Stimulated activated CD4-positive, alpha-beta T cell treated with anti-CD3 and anti-CD28 coated beads, Interleukin-15, amount 100 ng/mL, for 1 hour (primary cell): ENCODE results near the gene PRICKLE2.

Experiments
- DNase-seq, 2 donors: peaks; one replicate each; pipeline ENCODE4 v3.0.0-alpha.2; 2020; ENCODE audit warnings: low read depth in 1 of 2, low spot score in 1 of 2

Gene PRICKLE2

DNA sequence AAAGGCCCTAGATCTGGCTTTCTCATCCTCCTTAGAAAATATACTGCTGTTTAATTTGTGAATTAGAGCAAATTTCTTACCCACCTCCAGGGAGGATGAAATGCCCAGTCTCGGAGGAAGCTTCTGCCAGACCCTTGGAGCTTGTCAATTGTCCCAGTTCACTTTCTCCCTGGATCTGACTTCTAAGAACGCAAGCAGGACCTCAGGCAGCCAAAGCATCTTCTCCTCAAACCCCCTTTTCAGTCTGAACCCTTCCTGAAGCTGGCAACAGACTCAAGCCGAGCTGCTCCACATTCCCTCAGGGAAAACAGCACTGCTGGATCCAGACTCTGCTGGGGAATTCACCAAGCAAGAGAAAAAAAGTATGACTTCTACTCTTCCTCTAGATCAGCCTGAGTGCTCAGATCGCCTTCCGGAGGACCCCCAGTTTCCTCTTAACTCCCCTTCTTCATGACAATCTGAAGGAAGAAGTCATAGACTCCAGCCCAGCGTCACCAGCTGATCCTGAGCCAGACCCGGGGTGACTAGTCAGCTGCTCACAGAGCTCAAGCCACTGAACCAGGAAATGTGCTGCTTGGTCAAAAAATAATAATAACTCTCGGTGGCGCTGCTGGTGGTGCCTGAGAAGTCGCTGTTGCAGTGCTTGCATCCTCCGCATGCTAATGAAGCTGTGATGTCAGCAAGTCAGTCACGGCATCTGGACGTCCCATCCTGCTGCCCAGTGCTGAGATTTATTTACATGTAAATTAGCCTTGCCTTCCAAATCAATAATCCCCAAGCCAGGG is at the start of gene PRICKLE2:
Gene PRICKLE2, minus strand, starts transcription at position 641 of the 785 bp plus-strand sequence. CDS start 26,539 bp downstream, outside the sequence.
- DNase-seq = no peak

DNA sequence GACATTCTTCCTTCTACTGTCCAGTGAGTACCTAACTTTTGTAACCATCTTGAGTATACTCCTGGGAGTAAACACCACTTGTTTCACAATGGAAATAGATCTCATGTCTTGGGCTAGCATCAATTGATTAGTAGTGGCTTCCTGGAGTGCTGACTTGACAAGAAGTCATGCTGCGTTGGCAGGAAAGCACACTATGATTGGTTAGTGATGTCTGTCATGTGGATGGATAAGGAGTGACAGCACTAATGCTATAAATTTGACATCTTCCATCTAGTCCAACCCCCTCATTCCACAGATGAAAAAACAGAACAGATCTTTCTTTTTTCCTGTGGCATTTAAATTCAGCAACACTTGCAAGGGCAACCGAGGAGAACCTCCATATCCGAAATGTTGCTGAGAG is 47.6 kb upstream of the PRICKLE2 start:
- no peak for DNase-seq

- DNase-seq = no peak
Measured at GRCh38 chr3:64272271-64272670, 47.0 kb upstream of the PRICKLE2 start.

GRCh38 chr3:64271631-64272030 is 46.4 kb upstream of the PRICKLE2 start:
- no peak for DNase-seq

DNA sequence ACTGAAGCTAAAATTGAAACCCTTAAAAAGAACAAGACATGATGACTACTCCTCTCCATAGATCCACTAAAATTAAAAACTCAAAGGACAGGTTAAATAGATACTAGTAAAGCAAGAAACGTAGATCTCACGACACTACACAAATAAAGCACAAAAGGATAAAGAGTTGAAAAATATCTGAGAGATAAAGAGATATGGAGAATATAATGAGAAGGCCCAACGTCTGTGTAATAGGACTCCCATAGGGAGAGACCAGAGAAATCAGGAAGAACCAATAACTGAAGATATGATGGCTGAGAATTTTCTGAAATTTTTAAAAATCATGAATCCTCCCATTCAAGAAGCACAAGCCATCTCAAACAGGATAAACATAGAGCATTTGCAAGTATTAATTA is 45.6 kb upstream of the PRICKLE2 start:
- no peak for DNase-seq

- no peak for DNase-seq
Measured at GRCh38 chr3:64270142-64270865, 45.0 kb upstream of the PRICKLE2 start.

DNA sequence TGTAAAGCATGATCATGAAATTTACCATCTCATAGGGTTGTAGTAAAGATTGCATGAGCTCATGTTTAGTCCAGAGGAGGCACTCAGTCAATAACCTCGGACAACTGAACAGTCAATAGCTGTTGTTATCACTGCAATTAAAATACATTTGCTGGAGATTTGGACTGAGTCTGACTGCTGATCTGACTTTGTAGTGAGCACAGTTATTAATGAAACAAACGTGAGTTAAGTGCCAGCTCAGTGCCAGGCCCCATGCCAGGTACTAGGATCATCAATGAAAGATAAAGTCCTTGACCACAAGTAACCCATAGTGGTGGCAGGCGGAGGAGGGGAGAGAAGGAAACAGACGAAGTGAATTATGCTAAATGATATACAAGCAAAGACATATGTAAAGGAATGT is 43.7 kb upstream of the PRICKLE2 start:
- DNase-seq = no peak

GRCh38 chr3:64267721-64268604 is 42.7 kb upstream of the PRICKLE2 start:
- DNase-seq = no peak

DNA sequence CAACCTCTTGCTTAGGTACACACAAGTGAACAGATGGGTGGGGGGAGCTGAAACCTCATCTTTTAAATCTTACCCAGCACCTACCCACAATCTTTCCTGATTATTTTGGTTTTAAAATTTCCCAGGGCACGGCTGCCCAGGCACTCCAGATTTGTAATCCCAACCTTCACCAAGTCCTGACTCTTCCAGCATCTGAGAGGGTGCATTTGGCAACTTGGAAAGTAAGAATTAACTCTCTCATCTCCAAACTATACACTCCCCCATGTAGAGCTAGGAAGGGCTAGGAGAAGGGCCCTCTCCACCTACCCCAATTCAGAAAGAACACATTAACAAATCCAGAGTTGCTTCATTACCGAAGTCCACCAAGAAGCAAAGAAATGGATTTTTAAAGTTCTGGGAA is 41.7 kb upstream of the PRICKLE2 start:
- no peak for DNase-seq

GRCh38 chr3:64266065-64266931 is 41.0 kb upstream of the PRICKLE2 start:
- DNase-seq = no peak

GRCh38 chr3:64265646-64266045 is 40.4 kb upstream of the PRICKLE2 start:
- DNase-seq = no peak

DNA sequence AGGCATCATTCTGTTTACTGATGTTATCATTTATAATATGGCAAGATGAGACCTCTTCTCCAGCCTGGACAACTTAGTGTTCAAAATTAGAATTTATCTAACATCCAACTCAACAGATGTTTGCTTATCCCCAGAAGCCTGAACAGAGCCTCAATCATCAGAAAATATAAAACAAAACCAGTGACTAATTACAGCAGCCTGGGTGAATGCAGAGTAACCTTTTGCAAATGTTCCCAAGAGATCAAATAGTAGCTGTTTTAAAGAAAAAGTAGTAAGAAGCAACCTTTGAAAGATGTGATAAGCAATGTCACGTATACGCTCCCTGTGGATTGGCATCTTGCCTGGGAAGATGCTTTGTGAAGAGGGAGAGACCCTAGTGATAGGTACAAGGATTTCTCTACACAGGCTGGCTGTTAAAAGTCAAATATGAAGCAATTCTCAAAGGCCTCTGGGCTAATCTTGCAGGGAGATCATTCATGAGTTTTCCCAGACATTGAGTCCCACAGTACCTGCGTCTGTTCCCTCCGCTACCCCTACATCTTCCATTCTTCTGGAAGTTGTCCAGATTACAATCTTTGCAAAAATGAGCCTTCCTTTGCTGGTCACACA is 39.3 kb upstream of the PRICKLE2 start:
- no peak for DNase-seq

- no peak for DNase-seq
Measured at GRCh38 chr3:64262574-64263114, 37.4 kb upstream of the PRICKLE2 start.

GRCh38 chr3:64260431-64260830 is 35.2 kb upstream of the PRICKLE2 start:
- DNase-seq = no peak

DNA sequence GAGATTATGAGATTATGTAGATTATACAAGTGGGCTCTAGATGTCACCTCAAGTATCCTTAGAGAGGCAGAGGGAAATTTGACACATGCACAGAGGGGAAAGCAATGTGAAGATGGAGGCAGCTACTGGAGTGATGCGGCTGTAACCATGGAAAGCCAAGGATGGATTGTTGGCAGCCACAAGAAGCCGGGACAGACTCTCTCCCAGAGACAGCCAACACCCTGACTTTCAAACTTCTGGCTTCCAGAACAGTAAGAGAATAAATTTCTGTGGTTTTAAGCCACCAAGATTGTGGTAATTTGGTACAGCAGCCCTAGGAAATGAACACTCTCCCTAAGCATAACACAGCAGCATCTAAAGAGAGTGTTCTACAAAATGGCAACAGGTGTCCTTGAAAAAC is 34.4 kb upstream of the PRICKLE2 start:
- no peak for DNase-seq

- no peak for DNase-seq
Measured at GRCh38 chr3:64257100-64257755, 32.0 kb upstream of the PRICKLE2 start.

- no peak for DNase-seq
Measured at GRCh38 chr3:64255741-64256340, 30.6 kb upstream of the PRICKLE2 start.

GRCh38 chr3:64254443-64254842 is 29.2 kb upstream of the PRICKLE2 start:
- DNase-seq = no peak

DNA sequence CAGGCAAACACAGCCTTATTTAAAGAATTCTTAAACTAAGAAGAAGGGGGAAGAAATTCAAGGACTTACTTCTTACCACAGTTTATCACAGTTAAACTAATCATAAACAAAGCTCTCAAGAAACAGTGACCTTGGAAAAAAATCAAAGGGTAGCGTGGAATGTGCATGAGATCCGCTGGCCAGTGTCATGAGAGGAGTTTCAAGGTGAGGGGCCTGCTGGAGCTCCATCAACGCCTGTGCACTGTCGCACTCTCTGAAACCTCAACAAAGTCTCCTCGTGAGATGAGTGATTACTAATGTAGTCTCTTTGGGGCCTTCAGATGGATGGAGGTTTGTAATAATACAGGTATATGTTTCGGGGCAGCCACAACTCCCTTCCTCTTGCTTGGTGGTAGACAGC is 28.4 kb upstream of the PRICKLE2 start:
- no peak for DNase-seq
